Stimulated activated CD8-positive, alpha-beta memory T cell treated with anti-CD3 and anti-CD28 coated beads, Interleukin-2, amount 100 ng/mL, for 1 hour (primary cell): ENCODE data around the gene RNASET2.

Source experiments
- DNase-seq, 2 donors: peaks; one replicate each; pipeline ENCODE4 v3.0.0-alpha.2; 2020; ENCODE audit warnings: low read depth in 2 of 2

RNASET2 gene

DNA sequence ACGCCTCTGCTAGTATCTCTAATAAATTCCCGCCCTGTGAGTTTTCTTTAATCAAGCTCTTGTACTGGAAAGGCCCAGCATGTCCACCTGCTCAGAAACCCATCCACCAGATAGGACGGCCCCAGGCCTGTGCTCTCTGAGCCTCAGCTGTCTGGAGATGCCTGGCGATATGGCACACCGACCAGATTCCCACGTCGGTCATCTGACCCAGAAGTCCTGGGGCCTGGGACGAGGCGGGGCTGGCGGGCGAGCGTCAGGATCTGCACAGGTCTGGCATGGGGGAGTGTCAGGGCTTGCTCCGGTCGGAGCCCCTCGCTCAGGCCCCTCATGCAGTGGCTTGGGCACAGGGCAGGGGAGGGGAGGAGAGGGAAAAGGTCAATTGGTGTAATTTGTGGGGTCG, 10.2 kb downstream of the RNASET2 start:
- no peak for DNase-seq

DNA sequence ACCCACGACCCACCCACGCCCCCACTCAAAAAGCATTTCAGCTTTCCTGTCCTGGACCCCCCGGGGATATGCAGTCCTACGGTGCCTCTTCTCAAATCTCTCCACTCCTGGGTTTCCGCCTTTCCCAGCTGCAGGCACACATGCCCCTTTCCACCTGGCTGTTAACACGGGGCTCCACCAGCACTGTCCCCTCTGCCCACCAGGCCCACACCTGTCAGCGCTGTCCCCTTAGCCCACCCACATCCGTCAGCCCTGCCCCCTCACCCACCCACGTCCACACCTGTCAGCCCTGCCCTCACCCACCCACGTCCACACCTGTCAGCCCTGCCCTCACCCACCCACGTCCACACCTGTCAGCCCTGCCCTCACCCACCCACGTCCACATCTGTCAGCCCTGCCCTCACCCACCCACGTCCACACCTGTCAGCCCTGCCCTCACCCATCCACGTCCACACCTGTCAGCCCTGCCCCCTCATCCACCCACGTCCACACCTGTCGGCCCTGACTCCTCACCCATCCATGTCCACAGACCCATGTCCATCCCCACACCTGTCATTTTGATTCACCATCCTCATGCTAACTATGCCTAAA, 11.6 kb downstream of the RNASET2 start:
- no peak for DNase-seq

DNA sequence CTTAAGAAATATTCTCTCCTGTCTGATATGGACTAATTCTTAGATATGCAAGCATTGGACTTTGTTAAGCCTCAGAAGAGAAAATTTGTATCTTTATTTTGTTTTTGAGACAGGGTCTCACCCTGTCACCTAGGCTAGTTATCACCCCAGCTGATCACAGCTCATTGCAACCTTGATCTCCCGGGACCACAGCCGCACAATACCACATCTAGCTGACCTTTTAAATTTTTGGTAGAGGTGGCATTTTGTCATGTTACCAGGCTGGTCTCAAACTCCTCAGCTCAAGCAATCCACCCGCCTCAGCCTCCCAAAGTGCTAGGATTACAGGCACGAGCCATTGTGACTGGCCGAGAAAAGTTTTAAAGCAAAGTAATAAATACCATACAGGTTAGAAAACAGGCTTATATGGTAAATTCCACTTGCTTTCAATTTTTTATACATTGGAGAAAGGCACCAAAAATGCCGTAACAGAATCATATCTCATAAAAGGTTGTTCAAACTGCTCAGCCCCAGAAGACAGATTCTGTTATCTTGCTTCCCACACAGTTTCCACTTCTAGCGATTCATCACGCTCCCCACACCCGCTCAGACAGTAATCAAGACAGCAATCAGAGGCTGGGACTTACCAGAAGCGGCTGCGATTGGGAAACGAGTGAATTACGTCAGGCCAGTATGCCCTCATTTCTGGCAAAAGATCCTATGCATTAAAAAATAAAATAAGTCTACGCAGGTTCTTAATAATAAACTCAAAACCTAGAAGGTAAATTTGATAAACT, 13.8 kb downstream of the RNASET2 start:
- DNase-seq = no peak

DNA sequence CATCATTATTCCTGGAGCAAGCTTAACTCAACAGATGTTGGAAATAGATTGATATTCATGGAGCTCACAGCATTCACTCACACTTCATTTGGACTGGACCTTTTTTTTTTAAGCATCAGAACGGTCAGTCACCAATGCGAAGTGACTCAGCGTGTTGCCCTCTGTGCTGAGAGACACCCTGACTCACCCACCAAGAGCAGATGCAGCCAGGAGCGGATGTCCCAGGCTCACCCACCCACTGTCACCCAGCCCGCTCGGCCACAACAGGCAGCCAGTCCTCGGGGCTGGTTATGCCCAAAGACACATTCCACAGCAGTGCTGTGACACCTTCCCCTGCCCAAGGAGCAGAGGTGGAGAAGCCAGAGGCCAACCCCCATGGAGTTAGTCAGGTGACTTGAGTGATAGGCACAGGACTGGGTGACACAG, 15.7 kb downstream of the RNASET2 start:
- DNase-seq = no peak

DNA sequence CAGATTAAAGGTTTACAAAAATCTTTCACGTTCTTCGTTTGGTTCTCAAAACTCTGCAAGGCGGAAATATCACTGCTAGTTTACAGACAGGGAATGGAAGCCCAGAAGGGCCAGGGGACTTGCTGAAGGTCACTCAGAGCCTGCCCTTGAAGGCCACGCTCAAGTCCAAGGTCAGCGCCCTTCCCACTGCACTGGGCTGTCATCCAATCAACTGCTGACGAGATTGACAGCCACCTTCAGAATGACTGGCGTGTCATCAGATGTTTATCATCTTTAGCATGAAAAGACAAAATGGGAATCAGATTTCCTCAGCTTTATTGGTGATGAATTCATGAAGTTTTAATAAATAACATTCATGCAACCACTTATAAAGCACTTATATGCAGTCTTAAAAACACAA, 16.5 kb downstream of the RNASET2 start:
- no peak for DNase-seq

DNA sequence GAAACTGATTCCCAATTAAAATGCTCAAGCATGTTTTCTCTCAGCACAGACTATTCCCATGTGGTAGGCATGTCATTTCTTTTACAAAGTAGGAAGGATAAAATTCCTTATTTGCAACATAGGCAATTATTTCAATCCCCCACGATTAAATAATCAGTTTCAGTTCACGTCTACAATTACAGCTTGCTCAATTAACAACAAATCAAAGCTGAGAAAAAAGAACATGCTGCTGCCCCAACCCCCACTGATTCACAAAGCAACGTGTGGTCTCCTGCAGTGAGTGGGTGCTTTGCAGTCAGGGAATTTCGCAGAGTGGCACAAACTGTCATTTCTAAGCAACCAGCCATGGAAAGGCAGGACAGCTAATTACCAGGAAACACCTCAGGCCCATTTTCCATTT, 17.0 kb downstream of the RNASET2 start:
- no peak for DNase-seq

DNA sequence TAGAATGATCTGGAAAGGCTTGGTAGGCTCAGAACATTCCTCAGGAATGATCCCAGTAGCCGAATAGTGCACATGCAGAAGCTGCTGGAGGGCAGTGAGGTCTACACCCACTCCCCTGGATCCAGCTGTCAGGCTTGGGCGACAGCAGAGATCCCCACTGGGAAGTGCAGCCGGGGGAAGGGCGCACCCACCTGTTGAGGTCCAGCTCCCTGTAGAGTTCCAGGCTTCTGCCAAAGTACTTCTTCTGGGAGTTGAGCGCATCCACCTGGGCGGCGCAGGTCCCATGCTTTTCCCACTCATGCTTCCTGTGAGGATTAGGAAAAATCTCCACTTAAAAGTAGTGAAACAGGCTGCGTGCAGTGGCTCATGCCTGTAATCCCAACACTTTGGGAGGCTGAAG, 17.6 kb downstream of the RNASET2 start:
- DNase-seq = no peak

DNA sequence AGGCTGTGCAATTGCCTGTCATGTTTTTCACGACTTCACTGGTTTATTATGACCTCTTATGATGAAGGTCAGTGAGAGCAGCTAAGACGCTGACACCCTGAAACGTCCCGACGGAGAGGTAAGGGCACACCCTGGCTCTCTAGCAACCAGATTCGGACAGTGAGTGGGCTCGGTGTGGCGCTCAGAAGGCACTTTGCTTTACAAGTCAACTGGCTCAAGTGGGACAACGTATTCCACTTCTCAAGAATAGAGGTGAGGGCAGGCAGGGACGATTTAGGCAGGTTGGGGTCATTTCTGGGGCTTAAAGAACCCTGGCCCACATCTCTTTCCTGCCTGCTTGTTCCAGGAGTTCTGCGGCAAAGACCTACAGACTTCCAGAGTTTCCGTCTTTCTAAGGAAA, 18.2 kb downstream of the RNASET2 start:
- DNase-seq = no peak

DNA sequence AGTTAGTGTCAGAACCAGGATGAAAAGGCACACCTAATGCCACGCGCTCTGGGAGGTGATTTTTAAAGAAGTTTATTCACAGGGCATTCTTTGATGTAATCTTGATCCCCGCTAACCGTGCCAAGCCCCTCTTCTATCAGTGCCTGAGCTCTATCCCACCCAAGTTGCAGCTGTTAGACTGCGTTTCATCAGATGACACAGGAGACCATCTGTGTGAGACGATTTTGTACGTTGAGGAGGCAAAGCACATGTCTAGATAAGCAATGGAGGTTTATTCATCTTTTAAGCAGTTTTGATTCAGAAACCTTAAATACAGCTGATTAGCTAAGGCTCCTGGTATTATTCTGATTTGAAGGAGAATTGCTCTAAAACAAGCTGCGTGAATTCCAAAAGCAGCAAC, 18.6 kb downstream of the RNASET2 start:
- no peak for DNase-seq

DNA sequence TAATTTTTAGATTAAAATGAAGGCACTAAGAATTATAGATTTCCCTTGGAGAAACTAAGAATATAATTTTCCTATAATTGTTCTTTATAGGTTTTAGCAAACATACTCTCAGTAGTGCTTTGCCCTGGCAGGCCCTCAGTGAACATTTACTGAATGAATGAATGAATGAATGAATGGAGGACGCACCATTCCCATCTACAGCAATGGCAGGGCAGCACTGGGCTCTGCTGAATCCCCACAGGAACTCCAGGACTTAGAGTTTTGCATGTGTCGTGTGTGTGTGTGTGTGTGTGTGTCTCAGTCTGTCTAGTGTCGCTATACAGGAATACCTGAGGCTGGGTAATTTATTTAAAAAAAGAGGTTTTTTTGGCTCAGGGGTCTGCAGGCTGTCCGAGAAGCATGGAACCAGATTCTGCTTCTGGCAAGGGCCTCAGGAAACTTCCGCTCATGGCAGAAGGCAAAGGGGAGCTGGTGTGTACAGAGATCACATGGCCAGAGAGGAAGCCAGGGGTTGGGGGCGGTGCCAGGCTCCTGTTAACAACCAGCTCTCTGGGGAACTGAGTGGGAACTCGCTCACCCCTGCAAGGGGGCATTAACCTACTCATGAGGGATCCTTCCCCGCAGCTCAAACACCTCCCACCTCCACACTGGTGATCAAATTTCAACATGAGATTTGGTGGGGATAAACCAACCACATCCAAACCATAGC, 20.1 kb downstream of the RNASET2 start:
- no peak for DNase-seq

- no peak for DNase-seq
These were observed 21.0 kb downstream of the RNASET2 start for GRCh38 chr6:166935353-166935752.

DNA sequence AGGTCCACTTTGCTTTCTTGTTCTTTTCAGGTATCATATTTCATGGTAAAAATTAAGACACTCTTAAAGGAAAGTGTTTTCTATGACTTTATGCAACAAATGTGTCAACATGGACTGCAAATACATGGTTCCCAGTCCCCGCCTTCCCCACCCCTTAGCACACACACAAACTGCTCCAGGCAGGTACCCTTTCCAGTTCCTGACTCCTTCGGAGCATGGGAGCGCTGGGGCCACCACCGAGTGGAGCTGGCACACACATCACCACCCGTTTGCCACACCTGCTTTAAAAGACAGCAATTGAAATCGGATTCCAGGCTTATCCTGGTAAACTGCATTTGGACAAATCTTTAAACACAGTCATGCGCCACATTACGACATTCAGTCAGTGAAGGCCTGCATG, 22.2 kb downstream of the RNASET2 start:
- no peak for DNase-seq

DNA sequence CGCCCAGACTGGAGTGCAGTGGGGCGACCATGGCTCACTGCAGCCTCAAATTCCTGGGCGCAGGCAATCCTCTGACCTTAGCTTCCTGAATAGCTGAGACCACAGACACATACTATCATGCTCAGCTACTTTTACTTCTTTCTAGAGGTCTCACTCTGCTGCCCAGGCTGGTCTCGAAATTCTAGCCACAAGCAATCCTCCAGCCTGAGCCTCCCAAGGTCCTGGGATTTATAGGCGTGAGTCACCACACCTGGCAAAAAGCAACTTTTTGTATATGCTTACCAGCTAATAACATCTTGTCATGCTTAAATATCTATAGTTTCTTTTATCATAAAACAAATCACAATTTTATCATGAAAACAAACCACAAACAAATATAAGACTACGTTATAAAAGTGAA, 23.0 kb downstream of the RNASET2 start:
- DNase-seq = no peak

- DNase-seq = no peak
These were observed 23.7 kb downstream of the RNASET2 start for GRCh38 chr6:166932616-166933015.

DNA sequence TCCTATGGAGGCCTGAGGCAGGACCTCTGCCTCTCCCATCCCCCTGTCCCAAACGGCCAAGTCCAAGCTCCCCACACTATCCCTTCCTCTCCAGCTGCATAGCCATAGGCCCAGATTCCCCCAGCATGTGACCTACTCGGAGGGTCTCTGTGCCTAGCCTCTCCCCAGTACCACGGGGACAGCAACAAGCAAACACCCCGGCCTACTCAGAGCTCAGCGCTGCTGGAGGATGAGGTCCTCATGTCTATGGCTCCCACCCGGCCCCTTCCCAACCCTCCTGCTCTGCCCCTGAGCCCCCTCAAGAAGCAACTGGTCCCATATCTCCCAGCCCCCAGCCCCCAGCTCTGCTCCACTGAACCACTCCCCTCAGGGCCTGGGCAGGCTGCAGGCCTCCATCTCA, 24.2 kb downstream of the RNASET2 start:
- no peak for DNase-seq

DNA sequence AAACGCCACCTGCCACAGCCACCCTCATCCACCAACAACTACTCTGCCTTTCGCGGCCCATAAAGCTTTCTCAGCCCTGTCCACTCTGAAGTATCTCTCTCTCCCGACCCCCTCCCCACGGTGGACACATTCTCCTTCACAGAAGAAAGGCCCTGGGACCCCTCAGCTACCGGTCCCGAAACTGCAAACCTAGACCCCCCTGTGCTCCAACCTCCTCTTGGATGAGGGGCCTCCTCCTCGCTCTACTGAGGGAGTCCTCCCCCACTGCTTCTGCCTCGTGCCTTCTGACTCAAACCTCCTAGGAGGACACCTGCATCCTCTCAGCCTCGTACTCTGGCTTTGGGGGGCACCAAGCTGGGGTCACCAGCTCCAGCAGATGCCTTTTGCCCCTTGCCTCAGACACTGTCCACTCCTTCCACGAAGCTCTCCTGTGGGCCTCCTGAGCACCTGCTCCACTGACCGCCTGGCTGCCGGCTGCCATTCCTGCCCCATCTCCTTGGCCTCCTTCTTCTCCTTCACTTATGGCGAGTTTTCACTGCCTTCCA, 24.9 kb downstream of the RNASET2 start:
- no peak for DNase-seq

GRCh38 chr6:166930354-166930891, 25.9 kb downstream of the RNASET2 start:
- no peak for DNase-seq

DNA sequence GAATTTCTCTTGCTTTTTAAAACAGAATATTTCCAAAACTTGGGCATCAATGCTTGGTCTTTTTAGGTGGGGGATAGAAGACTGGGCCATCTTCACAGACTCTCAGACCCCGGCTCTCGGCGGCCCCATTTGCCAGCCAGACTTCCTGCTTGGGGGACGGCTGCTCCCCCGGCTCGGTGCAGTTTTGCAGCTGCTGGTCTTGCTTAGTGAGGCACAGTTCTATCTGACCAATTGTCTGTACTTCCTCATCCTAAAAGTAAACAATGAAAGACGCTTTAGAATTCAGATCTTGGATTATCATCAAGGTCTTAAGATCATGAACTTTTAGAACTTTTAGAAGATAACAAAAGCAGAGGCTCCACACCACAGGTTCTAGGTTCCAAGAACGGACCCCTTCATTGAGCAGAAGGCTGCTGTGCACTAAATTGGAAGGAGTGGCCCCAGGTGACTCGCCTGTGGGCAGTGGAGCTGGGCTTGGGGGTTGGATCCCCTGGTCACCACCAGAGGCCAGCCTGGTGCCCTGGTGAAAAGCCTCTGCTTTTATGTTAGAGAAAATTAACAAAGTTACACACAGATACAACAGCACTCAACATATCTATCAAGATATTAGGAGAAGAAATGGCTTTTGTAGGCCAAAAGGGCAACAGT, 26.7 kb downstream of the RNASET2 start:
- DNase-seq = no peak

DNA sequence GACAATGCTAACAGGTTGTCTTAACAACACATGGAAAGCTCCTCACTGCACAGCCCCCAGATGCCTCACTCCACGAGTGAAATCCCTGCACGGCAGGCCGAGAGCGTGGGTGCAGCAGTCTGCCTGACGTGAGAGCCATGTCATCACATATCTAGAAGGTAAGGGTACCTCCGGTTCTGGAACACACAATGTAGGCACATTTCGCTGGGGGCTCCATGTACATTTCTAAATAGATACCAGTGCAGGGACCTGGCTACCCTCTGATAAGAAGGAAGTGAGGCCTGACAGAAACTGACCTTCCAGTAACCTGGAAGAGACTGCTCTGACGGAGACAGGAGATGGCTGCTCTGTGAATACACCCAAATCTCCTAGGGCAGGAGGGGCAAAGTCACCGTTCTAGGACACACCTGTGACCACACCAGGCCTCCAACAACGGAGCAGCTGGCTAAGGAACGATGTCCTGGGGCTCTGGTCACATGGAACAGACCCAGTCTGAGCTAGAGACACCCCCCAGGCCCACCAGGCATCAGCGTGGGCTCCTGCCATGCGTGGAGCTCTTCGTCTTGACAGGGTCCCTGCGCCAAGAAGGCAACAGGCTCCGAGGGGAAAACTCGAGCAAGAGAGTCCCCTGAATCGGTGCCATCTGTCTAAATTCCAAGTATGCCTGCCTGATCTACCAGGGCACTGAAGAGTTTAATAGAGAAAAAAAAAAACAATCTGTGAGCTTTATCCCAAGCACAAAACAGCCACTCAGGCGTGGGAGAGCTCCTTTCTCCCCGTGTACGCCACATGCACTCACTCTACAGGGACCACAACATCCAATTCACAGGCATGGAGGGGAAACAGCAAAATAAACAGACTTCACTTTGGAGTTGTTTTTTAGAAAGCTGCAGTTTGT, 27.5 kb downstream of the RNASET2 start:
- no peak for DNase-seq

DNA sequence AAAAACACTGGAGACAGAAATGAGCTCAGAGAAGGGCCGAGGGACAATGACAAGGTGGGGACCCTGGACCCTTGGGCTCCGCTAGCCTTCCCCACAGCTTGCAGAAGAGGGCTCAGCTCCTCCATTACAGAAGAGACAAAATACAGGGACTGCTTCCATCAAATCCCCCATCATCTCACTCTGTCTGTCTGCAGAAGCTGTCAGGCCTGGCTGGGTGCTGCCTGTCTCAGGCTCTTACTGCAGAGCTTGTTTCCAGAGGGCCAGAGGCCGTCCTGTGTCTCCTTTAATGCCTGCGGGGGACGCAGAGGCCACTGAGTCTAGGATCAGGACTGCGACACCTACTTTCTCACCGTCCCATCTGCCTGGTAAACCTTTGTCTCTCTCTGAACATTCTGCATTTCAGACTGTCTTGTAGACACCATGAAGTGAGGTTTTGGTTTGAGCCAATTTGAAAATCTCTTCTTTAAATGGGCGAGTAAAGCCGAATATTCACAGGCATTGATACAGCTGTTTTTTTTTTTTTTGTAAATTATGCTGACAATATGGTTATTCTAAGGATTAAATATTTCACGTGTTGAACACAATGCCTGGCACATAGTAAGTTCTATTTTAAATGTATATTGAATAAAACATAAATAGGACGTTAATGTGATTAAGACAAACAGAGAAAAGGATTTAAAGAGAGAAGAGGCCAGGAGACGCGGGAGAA, 28.3 kb downstream of the RNASET2 start:
- DNase-seq = no peak
